ENCODE results near the gene HAPLN2. TPM values are rescaled to one million over a fixed set of nuclear protein-coding genes. Genes with fewer than 3 reads are reported as not detected.

Gene HAPLN2
- total RNA-seq, 2 donors from 2014 or later: 1.2 TPM; not detected in 1

GRCh38 chr1:156670791-156671190 is 51.6 kb downstream of the HAPLN2 start:
- DNase-seq (ENCODE audit: low spot score) (no peak), ATAC-seq (ENCODE audit: insufficient number of reproducible peaks, low FRiP score, low read depth) (no peak)
- H3K9me3 ChIP-seq: no peaks in the 10 kb centered on the region
- H3K27ac ChIP-seq: no peak overlapping the region
- H3K4me3 ChIP-seq: no peak overlapping the region
- H3K36me3 ChIP-seq: peaks cover 4% of the 10 kb centered on the region
- no peaks in the 10 kb centered on the region for H3K27me3 ChIP-seq (replicated peaks; ENCODE audit: insufficient read depth)
- TF ChIP-seq CTCF (IDR thresholded peaks at IDR 0.05): no peak
- H3K4me1 ChIP-seq (ENCODE audit: control insufficient read depth in 1 of 2, low read depth in 2 of 2): peaks cover 3 to 37% of the 10 kb centered on the region in 2 donors

- H3K27ac ChIP-seq: no peak overlapping the region
- DNase-seq (ENCODE audit: low spot score): no peak
- H3K27me3 ChIP-seq (replicated peaks; ENCODE audit: insufficient read depth): no peaks in the 10 kb centered on the region
- no peak overlapping the region for H3K4me3 ChIP-seq
- ATAC-seq (ENCODE audit: insufficient number of reproducible peaks, low FRiP score, low read depth): no peak
- H3K9me3 ChIP-seq: no peaks in the 10 kb centered on the region
- peaks cover 4% of the 10 kb centered on the region for H3K36me3 ChIP-seq
- peaks cover 6 to 44% of the 10 kb centered on the region in 2 donors for H3K4me1 ChIP-seq (ENCODE audit: control insufficient read depth in 1 of 2, low read depth in 2 of 2)
- no peak for TF ChIP-seq CTCF (IDR thresholded peaks at IDR 0.05)
Measured at GRCh38 chr1:156671804-156672203, 52.6 kb downstream of the HAPLN2 start.

DNA sequence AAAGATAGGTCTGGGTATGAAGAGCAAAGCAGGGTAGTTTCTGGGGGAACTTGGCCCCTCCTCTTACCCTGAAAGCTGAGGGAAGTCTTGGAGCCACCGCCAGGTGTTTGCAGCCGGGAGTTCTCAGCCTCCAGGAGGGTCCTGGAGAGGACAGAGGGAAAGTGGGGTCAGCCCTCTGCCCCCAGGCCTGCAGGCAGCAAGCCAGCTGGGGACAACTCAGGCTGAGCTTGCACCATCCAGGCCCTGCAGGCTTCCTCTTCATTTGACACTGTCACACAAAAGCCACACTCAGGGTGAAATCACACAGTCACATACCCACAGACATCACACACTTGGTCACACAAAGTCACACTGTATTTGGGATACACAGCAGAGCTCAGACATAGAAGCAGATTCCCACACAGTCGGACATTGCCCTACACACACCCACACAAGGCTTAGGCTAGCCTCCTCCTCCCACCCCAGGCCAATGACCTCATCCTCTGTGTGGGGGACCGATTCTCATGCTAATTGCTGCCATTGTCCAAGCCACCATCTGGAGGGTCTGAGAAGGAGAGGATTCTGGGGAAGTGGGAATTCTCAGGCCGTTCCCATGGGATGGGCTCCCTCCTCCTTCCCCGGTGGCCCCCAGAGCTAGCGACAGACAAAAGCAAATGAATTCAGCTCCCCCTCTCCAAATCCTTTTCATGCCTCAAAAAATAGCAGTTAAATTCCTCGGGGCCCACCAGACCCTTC is 54.3 kb downstream of the HAPLN2 start:
- Histone ChIP-seq H3K36me3 (peaks cover 4% of the 10 kb centered on the region), H3K4me1 (ENCODE audit: control insufficient read depth in 1 of 2, low read depth in 2 of 2) (peaks cover 12 to 39% of the 10 kb centered on the region in 2 donors), H3K4me3 (no peak overlapping the region), H3K9me3 (no peaks in the 10 kb centered on the region), H3K27ac (no peak overlapping the region), H3K27me3 (replicated peaks; ENCODE audit: insufficient read depth) (no peaks in the 10 kb centered on the region)
- no peak for DNase-seq (ENCODE audit: low spot score)
- ATAC-seq (ENCODE audit: insufficient number of reproducible peaks, low FRiP score, low read depth): no peak
- TF ChIP-seq CTCF (IDR thresholded peaks at IDR 0.05): no peak

Other genes starting within 250 kb of the HAPLN2 start
- 100 to 1,000 TPM in 1 of 2 donors, 10 to 100 TPM in 1; 76.1 to 101 TPM for gene MEF2D, start 118.6 kb upstream of the HAPLN2 start, total RNA-seq
- gene IQGAP3, start 46.9 kb upstream of the HAPLN2 start, total RNA-seq: 1 to 10 TPM; 2.2 to 3.5 TPM
- gene TTC24, start 39.7 kb upstream of the HAPLN2 start, total RNA-seq: not detected
- 10 to 100 TPM; 38.3 to 66.5 TPM for gene NAXE, start 27.6 kb upstream of the HAPLN2 start, total RNA-seq
- gene GPATCH4, start 17.9 kb upstream of the HAPLN2 start, total RNA-seq: 10 to 100 TPM in 1 of 2 donors, 1 to 10 TPM in 1; 8.1 to 69.3 TPM
- gene BCAN, start 22.7 kb downstream of the HAPLN2 start, total RNA-seq: under 1 TPM; 0.54 to 0.99 TPM
- gene NES, start 58.0 kb downstream of the HAPLN2 start, total RNA-seq: 10 to 100 TPM; 30.6 to 30.9 TPM
- 1 to 10 TPM; 1.3 to 7.0 TPM for gene CRABP2, start 86.2 kb downstream of the HAPLN2 start, total RNA-seq
- 10 to 100 TPM; 15.2 to 17.9 TPM for gene METTL25B, start 109.1 kb downstream of the HAPLN2 start, total RNA-seq
- gene ISG20L2, start 109.4 kb downstream of the HAPLN2 start, total RNA-seq: 10 to 100 TPM; 15.0 to 19.8 TPM
- gene MRPL24, start 121.7 kb downstream of the HAPLN2 start, total RNA-seq: 10 to 100 TPM; 22.6 to 35.6 TPM
- 100 to 1,000 TPM in 1 of 2 donors, 10 to 100 TPM in 1; 93.5 to 118 TPM for gene HDGF, start 132.3 kb downstream of the HAPLN2 start, total RNA-seq
- gene PRCC, start 148.1 kb downstream of the HAPLN2 start, total RNA-seq: 10 to 100 TPM; 22.9 to 34.5 TPM
- 1 to 10 TPM in 1 of 2 donors, under 1 TPM in 1; 0.81 to 1.1 TPM for gene SH2D2A, start 197.4 kb downstream of the HAPLN2 start, total RNA-seq
- not detected for gene INSRR, start 239.7 kb downstream of the HAPLN2 start, total RNA-seq
- gene NTRK1, start 241.4 kb downstream of the HAPLN2 start, total RNA-seq: under 1 TPM; 0.42 to 0.81 TPM

Measured in thoracic aorta (tissue), 2 donors.